Prostate gland (tissue), 2 donors: ENCODE data around the gene ZDHHC5.

Source experiments
- CTCF ChIP-seq, 4 experiments: fragments of 200-600 bp in 2 of 4; fragments of 450-650 bp in 2 of 4; sonication (generic) in 2 of 4; IDR thresholded peaks; 1 replicate in 3 of 4; 2 replicates in 1 of 4; pipeline ENCODE4 v1.5.1; 2016 to 2019; ENCODE audit warnings: antibody characterized with exemption in 4 of 4, mild to moderate bottlenecking in 2 of 4, moderate library complexity in 2 of 4
- POLR2AphosphoS5 ChIP-seq: sonication (generic); formaldehyde crosslinking; IDR thresholded peaks from one replicate; pipeline ENCODE4 v1.6.1; 2017; ENCODE audit warnings: antibody characterized with exemption

GRCh38 chr11:57679396-57679795 lies 11.5 kb downstream of the ZDHHC5 start:
- TF ChIP-seq POLR2AphosphoS5 (no peak), CTCF (IDR thresholded peaks at IDR 0.05) (no peak)
